ENCODE measurements around the gene LRRC3.

GRCh38 chr21:44445145-44445812 is 10.0 kb upstream of the LRRC3 start:
- TF ChIP-seq SP1 (IDR thresholded peaks at IDR 0.05) (no peak), L3MBTL2 (conservative IDR thresholded peaks at IDR 0.05) (no peak), BHLHE40 (IDR thresholded peaks at IDR 0.05; ENCODE audit: borderline replicate concordance) (no peak), HDGF (IDR thresholded peaks at IDR 0.05; ENCODE audit: borderline replicate concordance) (no peak), SUZ12 (IDR thresholded peaks at IDR 0.05) (no peak), LEF1 (IDR thresholded peaks at IDR 0.05; ENCODE audit: borderline replicate concordance) (no peak), FOXA1 (IDR thresholded peaks at IDR 0.05) (no peak), ZNF384 (IDR thresholded peaks at IDR 0.05) (no peak), ARNT (IDR thresholded peaks at IDR 0.05) (no peak), FOXK2 (IDR thresholded peaks at IDR 0.05) (no peak), TARDBP (IDR thresholded peaks at IDR 0.05) (no peak)
- TF ChIP-seq, protein P1, sequence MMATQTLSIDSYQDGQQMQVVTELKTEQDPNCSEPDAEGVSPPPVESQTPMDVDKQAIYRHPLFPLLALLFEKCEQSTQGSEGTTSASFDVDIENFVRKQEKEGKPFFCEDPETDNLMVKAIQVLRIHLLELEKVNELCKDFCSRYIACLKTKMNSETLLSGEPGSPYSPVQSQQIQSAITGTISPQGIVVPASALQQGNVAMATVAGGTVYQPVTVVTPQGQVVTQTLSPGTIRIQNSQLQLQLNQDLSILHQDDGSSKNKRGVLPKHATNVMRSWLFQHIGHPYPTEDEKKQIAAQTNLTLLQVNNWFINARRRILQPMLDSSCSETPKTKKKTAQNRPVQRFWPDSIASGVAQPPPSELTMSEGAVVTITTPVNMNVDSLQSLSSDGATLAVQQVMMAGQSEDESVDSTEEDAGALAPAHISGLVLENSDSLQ (IDR thresholded peaks at IDR 0.05) = no peak
